Chondrocyte (in vitro differentiated cells): Measurements from ENCODE around the gene USH2A. TPM values are rescaled to one million over a fixed set of nuclear protein-coding genes. Genes with fewer than 3 reads are reported as not detected.

Source experiments
- DNase-seq: peaks from one replicate; pipeline ENCODE4 v3.0.0; 2021; ENCODE audit warnings: mixed read lengths, low spot score
- H3K27ac Mint-ChIP-seq: one replicate; pipeline ENCODE4 v1.8.0; 2021; ENCODE audit warnings: mild to moderate bottlenecking, moderate library complexity, mixed read lengths; ENCODE audit not compliant: unreplicated experiment
- H3K27me3 Mint-ChIP-seq: 2 replicates; pipeline ENCODE4 v1.8.0; 2021; ENCODE audit warnings: low read depth, mixed read lengths
- H3K36me3 Mint-ChIP-seq: 2 replicates; pipeline ENCODE4 v1.8.0; 2021; ENCODE audit warnings: low read depth, mixed read lengths
- H3K4me1 Mint-ChIP-seq: 2 replicates; pipeline ENCODE4 v1.8.0; 2021; ENCODE audit warnings: low read depth, mild to moderate bottlenecking, mixed read lengths
- H3K4me3 Mint-ChIP-seq: one replicate; pipeline ENCODE4 v1.8.0; 2021; ENCODE audit warnings: mild to moderate bottlenecking, moderate library complexity, mixed read lengths; ENCODE audit not compliant: unreplicated experiment
- H3K9me3 Mint-ChIP-seq: 2 replicates; pipeline ENCODE4 v1.8.0; 2021; ENCODE audit warnings: low read depth, mixed read lengths
- total RNA-seq: library from RNA; stranded (reverse); gene quantifications from 3 replicates; pipeline ENCODE4 v1.2.1, GENCODE V29; 2021
- TF ChIP-seq, protein P1 (sequence below): fragments of 200-600 bp; sonication (generic); IDR thresholded peaks from 2 replicates; pipeline ENCODE4 v1.5.0; 2021; ENCODE audit warnings: antibody characterized with exemption, mild to moderate bottlenecking, moderate library complexity

The USH2A gene
- total RNA-seq, 1 donor from 2014 or later: not detected

DNA sequence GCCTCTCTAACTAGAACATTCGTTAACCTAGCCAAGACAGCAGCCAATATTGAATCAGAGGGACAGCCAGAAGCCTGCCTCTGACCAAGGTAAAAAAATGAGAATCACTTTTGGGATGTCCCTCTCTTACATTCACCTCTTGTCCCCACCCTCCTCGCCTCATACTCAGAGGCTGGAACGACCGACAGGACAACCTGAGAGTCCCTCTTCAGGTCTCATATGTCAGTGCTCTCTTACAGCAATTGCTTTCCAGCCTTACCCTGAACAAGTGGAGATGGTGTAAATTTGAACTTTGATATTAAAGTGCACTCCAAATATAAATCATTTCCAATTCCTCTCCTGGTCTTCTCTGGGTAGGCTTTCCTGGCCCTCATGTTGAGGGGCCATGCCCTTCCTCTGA lies 528.6 kb downstream of the USH2A start:
- H3K9me3 Mint-ChIP-seq: no peaks in the 10 kb centered on the region
- TF ChIP-seq, protein P1, sequence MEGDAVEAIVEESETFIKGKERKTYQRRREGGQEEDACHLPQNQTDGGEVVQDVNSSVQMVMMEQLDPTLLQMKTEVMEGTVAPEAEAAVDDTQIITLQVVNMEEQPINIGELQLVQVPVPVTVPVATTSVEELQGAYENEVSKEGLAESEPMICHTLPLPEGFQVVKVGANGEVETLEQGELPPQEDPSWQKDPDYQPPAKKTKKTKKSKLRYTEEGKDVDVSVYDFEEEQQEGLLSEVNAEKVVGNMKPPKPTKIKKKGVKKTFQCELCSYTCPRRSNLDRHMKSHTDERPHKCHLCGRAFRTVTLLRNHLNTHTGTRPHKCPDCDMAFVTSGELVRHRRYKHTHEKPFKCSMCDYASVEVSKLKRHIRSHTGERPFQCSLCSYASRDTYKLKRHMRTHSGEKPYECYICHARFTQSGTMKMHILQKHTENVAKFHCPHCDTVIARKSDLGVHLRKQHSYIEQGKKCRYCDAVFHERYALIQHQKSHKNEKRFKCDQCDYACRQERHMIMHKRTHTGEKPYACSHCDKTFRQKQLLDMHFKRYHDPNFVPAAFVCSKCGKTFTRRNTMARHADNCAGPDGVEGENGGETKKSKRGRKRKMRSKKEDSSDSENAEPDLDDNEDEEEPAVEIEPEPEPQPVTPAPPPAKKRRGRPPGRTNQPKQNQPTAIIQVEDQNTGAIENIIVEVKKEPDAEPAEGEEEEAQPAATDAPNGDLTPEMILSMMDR: no peak
- H3K4me3 Mint-ChIP-seq: no peak overlapping the region
- no peaks in the 10 kb centered on the region for H3K36me3 Mint-ChIP-seq
- no peak overlapping the region for H3K27ac Mint-ChIP-seq
- no peaks in the 10 kb centered on the region for H3K4me1 Mint-ChIP-seq
- peaks cover 19% of the 10 kb centered on the region for H3K27me3 Mint-ChIP-seq
- DNase-seq: no peak

- H3K4me1 Mint-ChIP-seq: no peaks in the 10 kb centered on the region
- H3K4me3 Mint-ChIP-seq: no peak overlapping the region
- peaks cover 19% of the 10 kb centered on the region for H3K27me3 Mint-ChIP-seq
- TF ChIP-seq, protein P1: no peak
- H3K9me3 Mint-ChIP-seq: no peaks in the 10 kb centered on the region
- H3K36me3 Mint-ChIP-seq: no peaks in the 10 kb centered on the region
- no peak overlapping the region for H3K27ac Mint-ChIP-seq
- no peak for DNase-seq
Observed at GRCh38 chr1:215891266-215892057, 531.8 kb downstream of the USH2A start.

- no peaks in the 10 kb centered on the region for H3K4me1 Mint-ChIP-seq
- H3K36me3 Mint-ChIP-seq: no peaks in the 10 kb centered on the region
- H3K9me3 Mint-ChIP-seq: no peaks in the 10 kb centered on the region
- peaks cover 15% of the 10 kb centered on the region for H3K27me3 Mint-ChIP-seq
- DNase-seq: no peak
- no peak overlapping the region for H3K4me3 Mint-ChIP-seq
- no peak overlapping the region for H3K27ac Mint-ChIP-seq
- TF ChIP-seq, protein P1: no peak
Observed at GRCh38 chr1:215890438-215890837, 532.8 kb downstream of the USH2A start.

DNA sequence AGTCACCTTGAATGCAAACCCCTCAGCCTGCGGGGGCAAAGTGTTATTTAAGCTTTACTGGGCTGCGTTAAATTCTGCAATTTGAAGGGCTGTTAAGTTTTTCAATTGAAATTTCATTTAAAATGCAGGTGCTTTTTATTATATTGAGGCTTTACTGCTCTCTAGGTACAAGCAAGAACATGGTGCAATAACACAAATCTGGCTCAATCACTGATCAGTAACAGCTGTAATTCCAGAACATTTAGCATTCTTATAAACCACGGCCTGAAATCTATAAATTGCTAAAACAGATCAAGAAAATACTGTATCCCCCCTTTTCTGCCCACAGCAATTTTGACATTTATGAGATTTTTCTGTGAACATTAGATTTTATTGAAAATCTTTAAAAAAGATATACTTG lies 533.4 kb downstream of the USH2A start:
- Mint-ChIP-seq H3K4me1 (no peaks in the 10 kb centered on the region), H3K27ac (no peak overlapping the region), H3K27me3 (peaks cover 13% of the 10 kb centered on the region), H3K9me3 (no peaks in the 10 kb centered on the region), H3K36me3 (no peaks in the 10 kb centered on the region), H3K4me3 (no peak overlapping the region)
- DNase-seq: no peak
- TF ChIP-seq, protein P1: no peak

DNA sequence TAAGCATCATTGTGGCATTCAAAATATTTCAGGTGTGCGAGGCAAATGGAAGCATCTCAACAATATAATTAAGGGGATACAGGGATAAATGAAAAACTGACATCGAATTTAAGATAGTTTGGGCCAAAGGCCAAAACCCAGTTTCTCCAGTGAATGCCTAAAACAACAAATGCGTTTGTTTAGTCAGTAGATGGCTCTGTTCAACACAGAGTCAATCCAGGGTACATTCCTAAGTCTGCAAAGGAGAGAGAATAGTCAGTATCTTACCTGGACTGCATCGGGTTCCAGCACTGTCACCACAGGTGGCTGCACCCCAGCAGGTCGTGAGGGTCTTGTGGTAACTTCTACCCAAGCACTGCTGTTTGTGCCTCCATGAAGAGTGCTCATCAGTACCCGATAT lies 535.1 kb downstream of the USH2A start:
- Mint-ChIP-seq H3K36me3 (no peaks in the 10 kb centered on the region), H3K4me1 (no peaks in the 10 kb centered on the region), H3K9me3 (no peaks in the 10 kb centered on the region), H3K27ac (no peak overlapping the region), H3K27me3 (peaks cover 5% of the 10 kb centered on the region), H3K4me3 (no peak overlapping the region)
- no peak for DNase-seq
- TF ChIP-seq, protein P1: no peak
